ENCODE measurements around the gene GPC3. TPM values are rescaled to one million over a fixed set of nuclear protein-coding genes. Genes with fewer than 3 reads are reported as not detected.

GPC3 gene
- total and polyA plus RNA-seq, 2 of the 4 experiments (the other 2 are of a cell fraction), result not detected

GRCh38 chrX:134019567-134020206, 34.3 kb upstream of the GPC3 start:
- intact Hi-C loops (cut with micrococcal nuclease), result loop anchor here (10.0 kb wide), 1 partner anchor 325 kb away; no protein-coding TSS in a partner anchor
- POLR2A ChIA-PET (ENCODE audit: unreplicated experiment), result no interaction called here
- no peak overlapping the region for H3K23ac ChIP-seq (ENCODE audit: low read depth, low read length)

More at GRCh38 chrX:134019567-134020206, 34.3 kb upstream of the GPC3 start:
- Histone ChIP-seq H3K27ac (ENCODE audit: insufficient read depth, low read length) (no peak overlapping the region), H2BK120ac (ENCODE audit: low read depth, low read length) (no peak overlapping the region), H3K4me3 (ENCODE audit: insufficient read depth, low read depth, low read length) (no peak overlapping the region), H3K4ac (ENCODE audit: low read depth, low read length) (no peak overlapping the region), H3K9me3 (ENCODE audit: control insufficient read depth, insufficient read depth, low read length) (no peaks in the 10 kb centered on the region), H2AK9ac (replicated peaks; ENCODE audit: low read depth, low read length, poor library complexity) (no peak overlapping the region), H3K79me1 (ENCODE audit: low read depth in 1 of 2, low read length in 2 of 2) (no peaks in the 10 kb centered on the region), H3K9ac (ENCODE audit: low read depth, low read length) (no peak overlapping the region), H3K18ac (ENCODE audit: low read depth, low read length) (no peak overlapping the region), H3K36me3 (ENCODE audit: control insufficient read depth, insufficient read depth, low read length) (no peaks in the 10 kb centered on the region), H4K91ac (ENCODE audit: insufficient read depth, low read depth, low read length) (no peak overlapping the region), H2AFZ (replicated peaks; ENCODE audit: low read length, poor library complexity) (no peak overlapping the region), H4K8ac (ENCODE audit: low read depth in 2 of 2, low read length in 2 of 2) (no peak overlapping the region), H3K9me1 (ENCODE audit: insufficient read depth, low read length) (no peaks in the 10 kb centered on the region), H2BK20ac (ENCODE audit: low read depth, low read length) (no peak overlapping the region), H3K56ac (ENCODE audit: extremely low read depth, insufficient read depth, low read length) (no peak overlapping the region), H3K14ac (replicated peaks; ENCODE audit: low read depth, low read length) (no peak overlapping the region), H2BK5ac (ENCODE audit: low read depth, low read length, poor library complexity, severe bottlenecking) (no peak overlapping the region), H3K4me2 (ENCODE audit: low read depth, low read length) (no peak overlapping the region), H2AK5ac (ENCODE audit: low read depth, low read length) (no peak overlapping the region), H2BK15ac (ENCODE audit: low read depth, low read length) (no peak overlapping the region), H3K4me1 (ENCODE audit: control insufficient read depth, insufficient read depth, low read length) (no peaks in the 10 kb centered on the region), H3K27me3 (ENCODE audit: control insufficient read depth, insufficient read depth, low read length) (no peaks in the 10 kb centered on the region), H4K5ac (ENCODE audit: low read depth, low read length) (no peak overlapping the region), H4K20me1 (ENCODE audit: insufficient read depth, low read length) (no peaks in the 10 kb centered on the region)
- in situ Hi-C loops (cut with MboI; ENCODE audit: low sequenced_read_pairs), result no loop called here
- dilution Hi-C loops (cut with HindIII; ENCODE audit: low sequenced_read_pairs, unreplicated experiment), result no loop called here
- no peak for TF ChIP-seq RFX5 (IDR thresholded peaks at IDR 0.05; ENCODE audit: low read depth, low read length)
- TF ChIP-seq BHLHE40 (IDR thresholded peaks at IDR 0.05; ENCODE audit: low read depth, low read length), result no peak
- TF ChIP-seq USF2 (IDR thresholded peaks at IDR 0.05; ENCODE audit: low read depth, low read length), result no peak
- TF ChIP-seq NFE2L2 (IDR thresholded peaks at IDR 0.05; ENCODE audit: low read depth, low read length), result no peak
- TF ChIP-seq MAZ (IDR thresholded peaks at IDR 0.05; ENCODE audit: borderline replicate concordance, low read depth, low read length), result no peak
- no peak for TF ChIP-seq FOS (IDR thresholded peaks at IDR 0.05; ENCODE audit: low read depth, low read length)
- no peak for TF ChIP-seq CTCF (conservative IDR thresholded peaks at IDR 0.05; ENCODE audit: low read depth, low read length)
- TF ChIP-seq MXI1 (IDR thresholded peaks at IDR 0.05; ENCODE audit: borderline replicate concordance, low read depth, low read length), result no peak
- TF ChIP-seq RCOR1 (IDR thresholded peaks at IDR 0.05; ENCODE audit: insufficient replicate concordance, low read length), result no peak
- no peak for TF ChIP-seq RAD21 (IDR thresholded peaks at IDR 0.05; ENCODE audit: low read length)
- TF ChIP-seq, protein P1, sequence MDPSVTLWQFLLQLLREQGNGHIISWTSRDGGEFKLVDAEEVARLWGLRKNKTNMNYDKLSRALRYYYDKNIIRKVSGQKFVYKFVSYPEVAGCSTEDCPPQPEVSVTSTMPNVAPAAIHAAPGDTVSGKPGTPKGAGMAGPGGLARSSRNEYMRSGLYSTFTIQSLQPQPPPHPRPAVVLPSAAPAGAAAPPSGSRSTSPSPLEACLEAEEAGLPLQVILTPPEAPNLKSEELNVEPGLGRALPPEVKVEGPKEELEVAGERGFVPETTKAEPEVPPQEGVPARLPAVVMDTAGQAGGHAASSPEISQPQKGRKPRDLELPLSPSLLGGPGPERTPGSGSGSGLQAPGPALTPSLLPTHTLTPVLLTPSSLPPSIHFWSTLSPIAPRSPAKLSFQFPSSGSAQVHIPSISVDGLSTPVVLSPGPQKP (IDR thresholded peaks at IDR 0.05; ENCODE audit: borderline replicate concordance, low read depth, low read length), result no peak
- no peak for TF ChIP-seq POLR2A (IDR thresholded peaks at IDR 0.05; ENCODE audit: low read depth, low read length)
- no TSS peak for BruUV-seq (replicated peaks)
- CTCF ChIA-PET, result no interaction called here
- no CpG with 5 or more reads among the region's 4 CpGs for WGBS, 2 experiments (ENCODE audit: extremely low coverage in 2 of 2, insufficient read length in 1 of 2)
- no peak for ATAC-seq (ENCODE audit: low read depth)
- no peak for DNase-seq

Data from IMR-90 (cell line).